GM19023 (cell line): ENCODE data around the gene LUM.

ENCODE experiments used
- ATAC-seq: cut with Tn5 transposase; IDR thresholded peaks from one replicate; pipeline ENCODE4 v1.9.1; 2021; ENCODE audit warnings: mild to moderate bottlenecking, moderate library complexity; ENCODE audit not compliant: unreplicated experiment

LUM gene, protein sequence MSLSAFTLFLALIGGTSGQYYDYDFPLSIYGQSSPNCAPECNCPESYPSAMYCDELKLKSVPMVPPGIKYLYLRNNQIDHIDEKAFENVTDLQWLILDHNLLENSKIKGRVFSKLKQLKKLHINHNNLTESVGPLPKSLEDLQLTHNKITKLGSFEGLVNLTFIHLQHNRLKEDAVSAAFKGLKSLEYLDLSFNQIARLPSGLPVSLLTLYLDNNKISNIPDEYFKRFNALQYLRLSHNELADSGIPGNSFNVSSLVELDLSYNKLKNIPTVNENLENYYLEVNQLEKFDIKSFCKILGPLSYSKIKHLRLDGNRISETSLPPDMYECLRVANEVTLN

DNA sequence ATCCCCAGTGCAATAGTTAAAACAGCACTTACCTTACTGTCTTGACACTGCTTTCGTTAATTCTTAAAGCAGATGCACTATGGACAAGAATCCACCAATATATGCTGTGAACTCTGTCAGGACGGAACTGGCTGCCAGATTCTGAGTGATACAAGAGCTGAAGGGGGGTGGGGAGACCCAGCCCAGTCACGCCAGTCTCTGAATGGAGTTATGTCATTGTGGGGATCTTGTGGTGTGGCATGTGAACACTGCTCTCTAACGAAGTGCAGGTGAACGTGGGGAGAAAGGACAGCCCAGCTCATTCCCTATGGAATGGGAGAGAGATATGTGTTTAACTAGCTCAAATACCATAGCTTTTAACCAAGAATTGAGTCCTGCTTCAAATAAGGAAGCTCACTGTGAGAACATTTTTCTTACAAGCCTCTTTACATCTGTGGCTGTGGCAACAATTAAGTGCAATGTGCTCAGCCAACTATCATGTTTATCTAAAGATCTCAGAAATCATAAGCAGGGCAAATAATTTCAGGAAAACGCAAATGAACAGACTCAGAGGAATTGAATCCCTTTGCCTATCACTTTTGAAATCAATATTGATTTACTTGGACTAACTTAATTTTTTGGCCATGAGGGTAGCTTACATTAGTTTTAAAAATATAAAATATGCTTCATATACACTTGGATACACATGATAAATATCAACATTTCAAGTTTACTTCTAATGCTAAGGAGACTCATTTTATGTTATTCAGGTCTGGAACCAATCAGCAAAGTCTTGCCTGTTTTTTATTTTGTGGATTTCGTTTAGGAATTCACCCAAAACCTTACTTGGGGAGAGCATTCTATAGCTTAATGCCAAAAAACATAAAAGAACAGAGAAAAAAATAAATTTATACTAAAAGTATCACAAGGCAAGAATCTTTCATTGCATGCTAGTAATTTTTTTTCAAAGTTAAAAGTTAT lies at the start of gene LUM:
TSS of gene LUM (minus strand) at position 129 of the 960 bp plus-strand sequence. CDS start 2,515 bp downstream, outside the sequence.
- ATAC-seq, result no peak

DNA sequence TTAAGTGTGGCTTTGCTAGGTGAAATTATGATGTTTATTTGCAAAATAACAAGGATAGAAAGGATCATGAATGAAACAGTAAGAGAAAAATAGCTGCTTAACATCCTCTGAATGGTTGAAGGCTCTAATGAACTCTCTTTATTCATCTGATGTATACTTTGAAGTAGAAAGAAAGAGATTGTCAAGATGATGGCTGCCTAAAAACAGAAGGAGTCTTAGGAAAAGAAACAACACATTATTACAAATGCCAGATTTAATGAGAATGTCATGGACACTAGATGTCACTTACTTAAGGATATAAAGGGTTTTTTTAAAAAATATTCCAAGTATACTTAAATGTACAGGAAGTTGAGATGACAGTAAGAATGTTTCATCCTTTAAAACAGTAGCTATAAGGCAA lies 49.7 kb upstream of the LUM start:
- ATAC-seq, result no peak

GRCh38 chr12:91155990-91156389 lies 44.7 kb upstream of the LUM start:
- no peak for ATAC-seq

DNA sequence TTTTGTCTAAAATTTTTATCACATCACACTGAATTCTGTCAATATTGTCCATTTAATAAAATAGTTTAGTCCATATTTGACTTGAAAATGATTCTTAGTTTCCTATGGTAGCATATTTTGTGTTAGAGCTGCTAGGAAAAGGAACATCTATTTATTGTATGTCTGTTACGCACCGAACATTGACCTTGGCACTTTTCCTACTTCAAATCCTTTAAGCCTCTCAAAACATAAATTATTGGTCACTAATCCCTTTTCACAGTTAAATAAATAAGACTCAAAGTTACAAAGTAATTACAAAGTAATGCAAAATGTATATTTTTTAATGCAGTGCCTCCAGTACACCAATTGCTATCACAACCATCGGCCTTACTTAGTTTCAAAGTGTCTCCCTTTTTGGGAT lies 42.8 kb upstream of the LUM start:
- no peak for ATAC-seq

DNA sequence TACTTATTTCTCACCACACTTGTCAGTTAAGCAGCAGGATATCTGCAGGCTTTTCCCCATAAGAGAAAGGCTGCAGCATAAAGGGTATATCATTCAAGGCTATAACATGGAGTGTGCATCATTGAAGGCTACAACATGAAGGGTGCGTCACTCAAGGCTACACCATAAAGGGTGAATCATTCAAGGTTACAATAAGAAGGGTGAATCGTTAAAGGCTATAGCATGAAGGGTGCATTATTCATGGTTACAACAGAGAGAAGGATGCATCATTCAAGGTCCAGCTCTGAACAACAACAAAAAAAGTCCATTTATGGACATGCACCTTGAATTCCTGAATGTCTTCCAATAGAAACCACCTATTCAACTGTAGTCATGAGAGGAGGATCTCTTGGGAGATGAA lies 32.8 kb upstream of the LUM start:
- ATAC-seq, result no peak

GRCh38 chr12:91143206-91143605 lies 31.9 kb upstream of the LUM start:
- ATAC-seq, result no peak

GRCh38 chr12:91142221-91142631 lies 30.9 kb upstream of the LUM start:
- ATAC-seq, result no peak

- no peak for ATAC-seq
These were observed 29.0 kb upstream of the LUM start for GRCh38 chr12:91140026-91140931.

GRCh38 chr12:91139286-91139685 lies 28.0 kb upstream of the LUM start:
- ATAC-seq, result no peak

DNA sequence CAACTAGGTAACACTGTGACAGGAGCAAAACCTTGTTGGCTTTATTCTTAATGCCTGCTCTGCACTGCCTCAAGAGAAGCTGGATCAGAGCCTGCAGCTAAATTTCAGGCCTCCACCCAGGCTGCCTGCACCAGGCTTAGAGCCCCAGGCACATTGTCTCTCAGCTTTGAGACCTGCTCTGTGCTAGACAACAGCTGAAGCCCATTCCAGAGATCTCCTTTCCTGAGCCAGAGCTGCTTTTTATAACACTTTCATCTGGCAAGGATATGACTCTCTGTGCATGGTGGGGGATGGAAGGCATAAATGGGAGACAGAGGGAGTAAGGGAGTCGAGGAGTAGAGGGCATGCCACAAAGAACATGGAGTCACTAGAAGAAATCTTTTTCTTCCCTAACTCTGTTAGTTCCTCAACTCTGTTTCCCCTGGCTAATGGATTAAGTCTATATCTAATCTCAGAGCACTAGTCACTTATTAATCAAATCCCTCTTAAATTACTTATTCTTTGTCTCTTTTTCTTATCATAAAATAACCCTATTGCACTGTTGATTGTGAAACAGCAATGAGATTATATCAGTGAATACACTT lies 27.1 kb upstream of the LUM start:
- ATAC-seq, result no peak

GRCh38 chr12:91133871-91134270 lies 22.6 kb upstream of the LUM start:
- no peak for ATAC-seq

DNA sequence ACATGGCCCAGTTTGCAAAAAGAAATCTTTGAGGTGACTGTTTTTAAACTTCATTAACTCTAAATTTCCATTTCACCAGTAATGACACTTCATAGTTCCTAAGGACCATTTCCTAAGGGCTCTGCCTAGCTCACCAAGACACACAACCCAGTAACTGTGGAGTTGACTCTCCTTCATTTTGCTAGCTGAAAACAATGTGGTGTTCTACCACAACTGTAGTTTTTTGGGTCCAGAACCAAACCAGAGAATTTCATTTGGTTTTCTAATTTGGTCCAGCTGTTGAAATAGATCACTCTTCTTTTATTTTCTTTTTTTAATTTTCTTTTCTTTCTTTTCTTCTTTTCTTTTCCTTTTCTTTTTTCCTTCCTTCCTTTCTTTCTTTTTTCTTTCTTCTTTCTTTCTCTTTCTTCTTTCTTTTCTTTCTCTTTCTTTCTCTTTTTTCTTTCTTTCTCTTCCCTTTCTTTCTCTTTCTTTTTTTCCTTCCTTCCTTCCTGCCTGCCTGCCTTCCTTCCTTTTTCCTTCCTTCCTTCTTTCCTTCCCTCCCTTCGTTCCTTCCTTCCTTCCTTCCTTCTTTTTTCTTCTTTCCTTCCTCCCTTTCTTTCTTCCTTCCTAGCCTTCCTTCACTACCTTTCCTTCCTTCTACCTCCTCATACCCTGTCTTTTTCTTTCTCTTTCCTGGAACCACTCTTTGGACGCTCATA lies 18.5 kb upstream of the LUM start:
- ATAC-seq, result no peak

GRCh38 chr12:91127751-91128150 lies 16.5 kb upstream of the LUM start:
- no peak for ATAC-seq

DNA sequence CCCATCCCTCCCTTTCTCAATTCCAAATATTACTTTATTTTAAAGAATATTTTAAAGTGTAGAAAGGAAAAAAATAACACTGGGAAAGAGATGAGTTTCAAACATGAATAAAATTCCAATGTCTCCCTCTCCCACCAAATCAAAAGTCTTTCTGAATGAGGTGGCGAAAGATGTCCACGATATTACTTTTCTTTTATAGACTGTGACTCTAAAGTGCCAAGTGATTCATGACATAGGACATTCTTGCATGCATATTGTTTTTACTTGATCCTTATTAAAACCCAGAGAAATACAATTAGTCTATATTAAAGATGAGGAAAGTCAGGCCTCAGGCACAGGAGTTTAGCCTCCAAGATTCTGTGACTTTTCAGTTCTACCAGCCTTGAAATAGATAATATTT lies 16.0 kb upstream of the LUM start:
- no peak for ATAC-seq

GRCh38 chr12:91126516-91126915 lies 15.2 kb upstream of the LUM start:
- no peak for ATAC-seq

- no peak for ATAC-seq
These were observed 12.1 kb upstream of the LUM start for GRCh38 chr12:91123236-91123916.

GRCh38 chr12:91120781-91121180 lies 9.5 kb upstream of the LUM start:
- ATAC-seq, result no peak

DNA sequence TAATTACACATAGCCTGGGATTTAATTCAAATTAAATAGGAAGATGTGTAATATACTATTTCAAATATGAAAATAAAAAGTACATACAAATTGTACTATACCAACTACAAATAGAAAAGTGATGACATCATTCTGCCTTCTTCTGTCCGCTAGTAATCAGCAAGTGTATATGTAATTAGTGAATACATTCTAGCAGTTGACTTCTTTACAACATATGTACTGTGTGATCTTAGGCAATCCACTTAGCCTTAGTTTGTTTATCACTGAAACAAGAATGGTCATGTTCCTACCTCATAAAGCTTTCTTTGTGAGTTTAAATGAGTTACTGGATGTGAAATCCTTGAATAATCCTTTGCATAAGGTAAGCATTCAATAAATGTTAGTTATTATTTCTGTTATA lies 7.8 kb upstream of the LUM start:
- no peak for ATAC-seq

- ATAC-seq, result no peak
These were observed 2.3 kb upstream of the LUM start for GRCh38 chr12:91113621-91114020.
